Stimulated activated CD4-positive, alpha-beta T cell treated with anti-CD3 and anti-CD28 coated beads, TNF-alpha, amount 100 ng/mL, for 4 hours (primary cell): ENCODE data around the gene CA10.

Experiments
- DNase-seq, 3 experiments: peaks; one replicate each; pipeline ENCODE4 v3.0.0-alpha.2; 2020; ENCODE audit warnings: low read depth in 3 of 3

The CA10 gene

GRCh38 chr17:51685287-51685909 is 473.1 kb downstream of the CA10 start:
- DNase-seq, result no peak

GRCh38 chr17:51684214-51684613 is 474.3 kb downstream of the CA10 start:
- DNase-seq, result no peak

- DNase-seq, result no peak
Measured at GRCh38 chr17:51683291-51683690, 475.2 kb downstream of the CA10 start.

- DNase-seq, result no peak
Measured at GRCh38 chr17:51682115-51682514, 476.4 kb downstream of the CA10 start.

GRCh38 chr17:51677875-51678274 is 480.6 kb downstream of the CA10 start:
- no peak for DNase-seq

- no peak for DNase-seq
Measured at GRCh38 chr17:51676691-51677487, 481.6 kb downstream of the CA10 start.

GRCh38 chr17:51674579-51675255 is 483.8 kb downstream of the CA10 start:
- no peak for DNase-seq

- no peak for DNase-seq
Measured at GRCh38 chr17:51673070-51673469, 485.4 kb downstream of the CA10 start.

- DNase-seq, result no peak
Measured at GRCh38 chr17:51672065-51672464, 486.4 kb downstream of the CA10 start.

GRCh38 chr17:51670899-51671298 is 487.6 kb downstream of the CA10 start:
- DNase-seq, result no peak

GRCh38 chr17:51668963-51669246 is 489.6 kb downstream of the CA10 start:
- no peak for DNase-seq

GRCh38 chr17:51668155-51668962 is 490.2 kb downstream of the CA10 start:
- DNase-seq, result no peak

- DNase-seq, result no peak
Measured at GRCh38 chr17:51667706-51668083, 490.8 kb downstream of the CA10 start.

GRCh38 chr17:51666971-51667705 is 491.4 kb downstream of the CA10 start:
- no peak for DNase-seq

GRCh38 chr17:51662204-51663056 is 496.1 kb downstream of the CA10 start:
- no peak for DNase-seq

GRCh38 chr17:51661403-51661802 is 497.1 kb downstream of the CA10 start:
- no peak for DNase-seq

GRCh38 chr17:51660266-51660665 is 498.2 kb downstream of the CA10 start:
- DNase-seq, result no peak

- no peak for DNase-seq
Measured at GRCh38 chr17:51657224-51657623, 501.3 kb downstream of the CA10 start.

- DNase-seq, result no peak
Measured at GRCh38 chr17:51653878-51654277, 504.6 kb downstream of the CA10 start.

- no peak for DNase-seq
Measured at GRCh38 chr17:51652529-51652928, 506.0 kb downstream of the CA10 start.
